Ovary (tissue), 9 donors: Measurements from ENCODE around the gene KIF26B. TPM values are rescaled to one million over a fixed set of nuclear protein-coding genes. Genes with fewer than 3 reads are reported as not detected.

Experiments used
- DNase-seq, 5 donors: peaks; one replicate each; pipeline ENCODE4 v3.0.0-alpha.2; 2019 to 2020
- H3K27ac ChIP-seq, 2 donors: fragments of 200-600 bp; one replicate each; pipeline versions ENCODE4 v1.5.1 to v1.8.0; 2019 to 2022
- H3K27me3 ChIP-seq: fragments of 200-600 bp; one replicate; pipeline ENCODE4 v1.8.0; 2022
- H3K36me3 ChIP-seq: fragments of 200-600 bp; sonication (generic); one replicate; pipeline ENCODE4 v1.5.1; 2019
- H3K4me1 ChIP-seq: one replicate; pipeline ENCODE4 v1.8.1; 2013; ENCODE audit warnings: mild to moderate bottlenecking, moderate library complexity; ENCODE audit not compliant: insufficient read depth
- H3K4me3 ChIP-seq: fragments of 200-600 bp; sonication (generic); one replicate; pipeline ENCODE4 v1.5.1; 2017
- H3K9me3 ChIP-seq, 2 donors: fragments of 200-600 bp in 1 of 2; sonication (generic) in 1 of 2; one replicate each; pipeline versions ENCODE4 v1.5.1 to v1.8.1; 2013 to 2019; ENCODE audit warnings: mild to moderate bottlenecking in 1 of 2, moderate library complexity in 1 of 2
- EP300 ChIP-seq: sonication (generic); formaldehyde crosslinking; IDR thresholded peaks from one replicate; pipeline ENCODE4 v1.6.1; 2017; ENCODE audit warnings: antibody characterized with exemption
- POLR2A ChIP-seq: fragments of 450-650 bp; IDR thresholded peaks from one replicate; pipeline ENCODE4 v1.6.1; 2017; ENCODE audit warnings: antibody characterized with exemption, mild to moderate bottlenecking, moderate library complexity
- WGBS, 3 donors: extraction: QIAGEN DNeasy Blood & Tissue Kit in 1 of 3; methylation state at CpG; one replicate each; pipeline versions ENCODE4 v1.1.5 to v1.1.7; 2013 to 2017; 5-methylcytosine and 5-hydroxymethylcytosine counted together
- intact Hi-C, 4 donors: fragments of 100-400 bp; cut with DNase I; formaldehyde crosslinking; loops; one replicate each; pipeline versions ENCODE4 v1.11.0 to v1.15.1; 2022 to 2023
- polyA plus RNA-seq, 2 donors: library from polyadenylated mRNA; stranded (reverse); fragments of 200-250 nt in 1 of 2; fragments of 350-450 nt in 1 of 2; fragmentation: Illumina TruSeq in 1 of 2; extraction: RNeasy Lipid Tissue Mini Kit (QIAGEN cat#74804) in 1 of 2; gene quantifications; one replicate each; pipeline ENCODE4 v1.2.3, GENCODE V29; 2013 to 2014
- total RNA-seq, 7 donors: library from RNA; depleted of rRNA in 2 of 7; stranded (reverse); fragments of >200 nt in 2 of 7; fragmentation: NEBNext Ultra II Directional in 3 of 7; extraction: Animal tissue kit (Norgen Biotek cat#: 25700) in 3 of 7; gene quantifications; one replicate each; pipeline versions ENCODE4 v1.1.0 to v1.2.4, GENCODE V29; 2016 to 2023
- TF ChIP-seq, protein P1 (sequence below), 3 donors: fragments of 450-650 bp in 2 of 3; fragments of 200-600 bp in 1 of 3; IDR thresholded peaks; one replicate each; pipeline versions ENCODE4 v1.5.1 to v1.8.0; 2016 to 2022; ENCODE audit warnings: antibody characterized with exemption in 3 of 3, mild to moderate bottlenecking in 1 of 3
- donor health status: DM: no; HTN: no; CAD: no; lungs with moderate emphysema.
- donor health status: DM: no; HTN: no; CAD: no.
- donor health status: Bipolar disorder and iron deficiency.
- donor health status: DM: yes; HTN: yes; CAD: no.
- donor health status: DM: no; HTN: no; CAD: no.
- donor health status: DM: yes; HTN: yes; CAD: no.

Gene KIF26B
- total and polyA plus RNA-seq, 9 donors = 0.28 to 4.0 (median 0.54) TPM

DNA sequence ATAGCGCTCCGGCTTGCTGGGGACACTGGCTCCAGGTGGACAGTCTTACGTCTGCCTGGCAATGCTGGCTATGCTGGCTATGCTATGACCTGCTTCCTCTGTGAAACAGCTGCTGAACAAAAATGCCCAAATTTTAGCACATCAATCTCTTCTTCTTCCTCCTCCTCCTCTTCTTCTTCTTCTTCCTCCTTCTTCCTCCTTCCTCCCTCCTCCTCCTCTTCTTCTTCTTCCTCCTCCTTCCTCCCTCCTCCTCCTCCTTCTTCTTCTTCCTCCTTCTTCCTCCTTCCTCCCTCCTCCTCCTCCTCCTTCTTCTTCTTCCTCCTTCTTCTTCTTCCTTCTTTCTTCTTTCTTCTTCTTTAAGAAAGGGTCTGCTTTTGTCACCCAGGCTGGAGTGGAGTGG lies 401.3 kb downstream of the KIF26B start:
- 66 to 95% (median 88%) methylated on average over 3 of the region's 3 CpGs for WGBS, 3 donors
- DNase-seq = no peak
- Histone ChIP-seq H3K4me3 (no peak overlapping the region), H3K4me1 (no peaks in the 10 kb centered on the region), H3K36me3 (no peaks in the 10 kb centered on the region), H3K9me3 (no peaks in the 10 kb centered on the region), H3K27ac (no peak overlapping the region), H3K27me3 (no peaks in the 10 kb centered on the region)
- intact Hi-C loops = no loop called here
- TF ChIP-seq POLR2A = no peak
- TF ChIP-seq EP300 = no peak
- TF ChIP-seq, protein P1, sequence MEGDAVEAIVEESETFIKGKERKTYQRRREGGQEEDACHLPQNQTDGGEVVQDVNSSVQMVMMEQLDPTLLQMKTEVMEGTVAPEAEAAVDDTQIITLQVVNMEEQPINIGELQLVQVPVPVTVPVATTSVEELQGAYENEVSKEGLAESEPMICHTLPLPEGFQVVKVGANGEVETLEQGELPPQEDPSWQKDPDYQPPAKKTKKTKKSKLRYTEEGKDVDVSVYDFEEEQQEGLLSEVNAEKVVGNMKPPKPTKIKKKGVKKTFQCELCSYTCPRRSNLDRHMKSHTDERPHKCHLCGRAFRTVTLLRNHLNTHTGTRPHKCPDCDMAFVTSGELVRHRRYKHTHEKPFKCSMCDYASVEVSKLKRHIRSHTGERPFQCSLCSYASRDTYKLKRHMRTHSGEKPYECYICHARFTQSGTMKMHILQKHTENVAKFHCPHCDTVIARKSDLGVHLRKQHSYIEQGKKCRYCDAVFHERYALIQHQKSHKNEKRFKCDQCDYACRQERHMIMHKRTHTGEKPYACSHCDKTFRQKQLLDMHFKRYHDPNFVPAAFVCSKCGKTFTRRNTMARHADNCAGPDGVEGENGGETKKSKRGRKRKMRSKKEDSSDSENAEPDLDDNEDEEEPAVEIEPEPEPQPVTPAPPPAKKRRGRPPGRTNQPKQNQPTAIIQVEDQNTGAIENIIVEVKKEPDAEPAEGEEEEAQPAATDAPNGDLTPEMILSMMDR (IDR thresholded peaks at IDR 0.05) = no peak

DNA sequence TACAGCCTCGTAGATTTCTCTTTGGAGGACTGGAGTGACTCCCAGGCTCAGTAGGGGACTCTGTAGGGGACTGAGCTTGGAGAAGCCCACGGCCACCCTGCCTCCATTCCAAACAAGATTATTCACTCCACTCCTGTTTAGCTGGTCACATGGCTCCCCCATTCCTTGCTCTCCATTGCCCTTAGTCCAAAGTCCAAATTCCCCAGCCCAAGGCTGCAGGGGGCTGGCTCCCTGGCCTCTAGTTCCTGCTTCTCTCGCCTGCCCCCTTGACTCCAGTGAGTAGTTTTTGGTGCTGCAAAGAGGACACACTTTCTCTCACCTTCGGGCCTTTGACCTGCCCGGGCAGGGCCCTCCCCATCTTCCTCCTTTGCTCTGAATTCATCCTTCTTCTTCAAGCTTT lies 403.3 kb downstream of the KIF26B start:
- Histone ChIP-seq H3K36me3 (no peaks in the 10 kb centered on the region), H3K4me3 (no peak overlapping the region), H3K4me1 (no peaks in the 10 kb centered on the region), H3K27me3 (no peaks in the 10 kb centered on the region), H3K27ac (no peak overlapping the region), H3K9me3 (no peaks in the 10 kb centered on the region)
- intact Hi-C loops = no loop called here
- WGBS, 3 donors = 81 to 89% (median 86%) methylated on average over 5 of the region's 5 CpGs
- DNase-seq = no peak
- TF ChIP-seq, protein P1 (IDR thresholded peaks at IDR 0.05) = no peak
- no peak for TF ChIP-seq EP300
- TF ChIP-seq POLR2A = no peak

DNA sequence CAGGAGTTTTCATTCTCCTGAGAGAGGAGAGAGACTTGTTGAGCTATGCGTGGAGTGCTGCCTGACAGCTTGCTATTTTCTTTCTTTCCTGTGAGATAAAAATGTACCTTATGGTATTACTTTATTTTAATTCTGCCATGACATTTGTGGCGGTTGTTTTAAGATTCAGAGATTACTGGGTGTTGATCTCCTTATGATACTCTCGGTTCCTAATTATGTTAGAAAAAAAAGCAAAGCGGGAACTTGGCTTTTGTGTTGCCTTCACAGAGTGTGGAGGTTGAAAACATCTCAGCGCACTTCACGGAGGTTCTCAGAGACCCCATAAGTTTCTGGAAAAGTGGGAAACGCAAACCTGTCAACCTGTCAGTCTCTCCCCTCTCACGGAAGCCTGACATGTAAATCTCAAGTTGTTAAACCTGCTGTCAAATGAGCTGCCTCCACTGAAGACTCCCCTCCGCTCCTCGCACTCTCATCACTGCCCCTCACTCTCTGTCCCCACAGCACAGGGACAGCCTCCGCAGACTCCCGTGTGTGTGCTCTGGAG lies 405.6 kb downstream of the KIF26B start:
- H3K27ac ChIP-seq = no peak overlapping the region
- no peaks in the 10 kb centered on the region for H3K27me3 ChIP-seq
- no peak for TF ChIP-seq POLR2A
- TF ChIP-seq, protein P1 (IDR thresholded peaks at IDR 0.05) = no peak
- TF ChIP-seq EP300 = no peak
- no peaks in the 10 kb centered on the region for H3K9me3 ChIP-seq
- H3K36me3 ChIP-seq = no peaks in the 10 kb centered on the region
- intact Hi-C loops = no loop called here
- DNase-seq = no peak
- no peaks in the 10 kb centered on the region for H3K4me1 ChIP-seq
- 84 to 86% (median 85%) methylated on average over 12 of the region's 12 CpGs for WGBS, 3 donors
- H3K4me3 ChIP-seq = no peak overlapping the region

DNA sequence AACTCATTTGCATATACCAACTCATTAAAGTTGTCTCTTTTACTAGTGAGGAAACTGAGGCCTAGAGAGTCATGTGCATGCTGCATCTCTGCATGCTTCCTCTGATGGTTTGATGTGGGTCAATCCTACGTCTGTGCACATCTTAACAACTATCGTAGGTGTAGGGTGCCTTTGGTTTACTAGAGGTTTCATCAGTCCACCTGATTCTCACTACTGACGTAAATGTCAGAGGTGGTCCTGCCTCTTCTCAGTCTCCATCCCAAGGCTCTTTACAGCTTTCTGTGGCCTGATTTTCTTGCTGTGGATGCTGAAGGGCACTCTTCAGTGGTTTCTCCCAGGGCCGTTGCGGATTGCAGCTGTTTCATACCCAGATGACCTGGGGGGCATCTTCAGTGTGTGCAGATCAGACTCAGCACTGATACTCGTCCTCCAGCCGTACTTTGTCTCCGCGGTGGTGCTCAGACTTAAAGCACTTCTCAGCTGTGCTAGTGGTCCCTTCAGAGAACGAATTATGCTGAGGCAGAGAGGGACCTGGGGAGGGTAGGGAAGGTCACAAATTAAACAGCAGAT lies 407.0 kb downstream of the KIF26B start:
- no peaks in the 10 kb centered on the region for H3K36me3 ChIP-seq
- H3K27ac ChIP-seq = no peak overlapping the region
- no peaks in the 10 kb centered on the region for H3K4me1 ChIP-seq
- TF ChIP-seq POLR2A = no peak
- no peak for TF ChIP-seq EP300
- TF ChIP-seq, protein P1 (IDR thresholded peaks at IDR 0.05) = no peak
- H3K27me3 ChIP-seq = no peaks in the 10 kb centered on the region
- H3K4me3 ChIP-seq = no peak overlapping the region
- H3K9me3 ChIP-seq = no peaks in the 10 kb centered on the region
- 74 to 79% (median 76%) methylated on average over 10 of the region's 10 CpGs for WGBS, 3 donors
- intact Hi-C loops = no loop called here
- DNase-seq = no peak
